ENCODE data around the gene ROR1.

The ROR1 gene

GRCh38 chr1:63731117-63732043, 42.4 kb upstream of the ROR1 start:
- TF ChIP-seq, protein P1, sequence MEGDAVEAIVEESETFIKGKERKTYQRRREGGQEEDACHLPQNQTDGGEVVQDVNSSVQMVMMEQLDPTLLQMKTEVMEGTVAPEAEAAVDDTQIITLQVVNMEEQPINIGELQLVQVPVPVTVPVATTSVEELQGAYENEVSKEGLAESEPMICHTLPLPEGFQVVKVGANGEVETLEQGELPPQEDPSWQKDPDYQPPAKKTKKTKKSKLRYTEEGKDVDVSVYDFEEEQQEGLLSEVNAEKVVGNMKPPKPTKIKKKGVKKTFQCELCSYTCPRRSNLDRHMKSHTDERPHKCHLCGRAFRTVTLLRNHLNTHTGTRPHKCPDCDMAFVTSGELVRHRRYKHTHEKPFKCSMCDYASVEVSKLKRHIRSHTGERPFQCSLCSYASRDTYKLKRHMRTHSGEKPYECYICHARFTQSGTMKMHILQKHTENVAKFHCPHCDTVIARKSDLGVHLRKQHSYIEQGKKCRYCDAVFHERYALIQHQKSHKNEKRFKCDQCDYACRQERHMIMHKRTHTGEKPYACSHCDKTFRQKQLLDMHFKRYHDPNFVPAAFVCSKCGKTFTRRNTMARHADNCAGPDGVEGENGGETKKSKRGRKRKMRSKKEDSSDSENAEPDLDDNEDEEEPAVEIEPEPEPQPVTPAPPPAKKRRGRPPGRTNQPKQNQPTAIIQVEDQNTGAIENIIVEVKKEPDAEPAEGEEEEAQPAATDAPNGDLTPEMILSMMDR (IDR thresholded peaks at IDR 0.05; ENCODE audit: insufficient read depth, low read length, poor library complexity, severe bottlenecking), result no peak
- H3K36me3 ChIP-seq (ENCODE audit: control insufficient read depth, insufficient read depth, low read length), result no peaks in the 10 kb centered on the region
- no peak overlapping the region for H3K4me3 ChIP-seq (replicated peaks; ENCODE audit: low read depth, low read length)
- peaks cover 2% of the 10 kb centered on the region; the same call in 1 of the 2 replicates for H3K27me3 ChIP-seq (replicated peaks; ENCODE audit: control insufficient read depth, insufficient read depth, low read length)
- DNase-seq (ENCODE audit: extremely low read depth, insufficient read length), result no peak

DNA sequence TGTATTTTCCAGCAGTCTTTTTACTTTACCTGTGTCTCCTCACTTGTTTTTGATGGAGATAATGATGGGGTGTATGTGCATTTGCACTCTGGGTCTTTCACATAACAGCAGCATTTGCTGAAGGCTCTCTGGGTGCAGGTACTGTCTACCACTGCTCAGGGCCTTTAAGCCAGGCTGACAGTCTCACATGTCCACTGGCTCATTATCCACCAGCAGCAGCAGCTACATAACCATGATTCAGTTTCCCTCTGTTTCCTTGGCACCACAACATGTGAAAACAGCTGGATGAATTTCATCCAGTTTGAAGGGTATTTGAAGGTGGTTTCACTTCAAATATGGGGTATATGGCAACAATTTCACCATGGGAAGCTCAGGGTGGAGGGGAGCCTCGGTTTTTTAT, 41.2 kb upstream of the ROR1 start:
- peaks cover 2% of the 10 kb centered on the region; the same call in 1 of the 2 replicates for H3K27me3 ChIP-seq (replicated peaks; ENCODE audit: control insufficient read depth, insufficient read depth, low read length)
- no peak for DNase-seq (ENCODE audit: extremely low read depth, insufficient read length)
- no peaks in the 10 kb centered on the region for H3K36me3 ChIP-seq (ENCODE audit: control insufficient read depth, insufficient read depth, low read length)
- TF ChIP-seq, protein P1 (IDR thresholded peaks at IDR 0.05; ENCODE audit: insufficient read depth, low read length, poor library complexity, severe bottlenecking), result no peak
- H3K4me3 ChIP-seq (replicated peaks; ENCODE audit: low read depth, low read length), result no peak overlapping the region

DNA sequence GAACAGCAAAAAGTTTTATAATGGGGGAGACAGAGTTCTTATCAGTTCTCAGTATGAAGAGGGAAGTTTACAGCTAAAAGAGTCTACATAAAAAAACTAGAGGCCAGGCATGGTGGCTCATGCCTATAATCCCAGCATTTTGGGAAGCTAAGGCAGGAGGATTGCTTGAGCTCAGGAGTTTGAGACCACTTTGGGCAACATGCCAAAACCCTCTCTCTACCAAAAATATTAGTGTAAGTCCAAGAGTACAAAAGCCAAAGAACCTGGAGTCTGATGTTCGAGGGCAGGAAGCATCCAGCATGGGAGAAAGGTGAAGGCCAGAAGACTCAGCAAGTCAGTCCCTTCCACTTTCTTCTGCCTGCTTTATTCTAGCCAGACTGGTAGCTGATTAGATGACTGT, 35.0 kb upstream of the ROR1 start:
- TF ChIP-seq, protein P1 (IDR thresholded peaks at IDR 0.05; ENCODE audit: insufficient read depth, low read length, poor library complexity, severe bottlenecking), result no peak
- H3K4me3 ChIP-seq (replicated peaks; ENCODE audit: low read depth, low read length), result no peak overlapping the region
- DNase-seq (ENCODE audit: extremely low read depth, insufficient read length), result no peak
- H3K27me3 ChIP-seq (replicated peaks; ENCODE audit: control insufficient read depth, insufficient read depth, low read length), result no peaks in the 10 kb centered on the region
- no peaks in the 10 kb centered on the region for H3K36me3 ChIP-seq (ENCODE audit: control insufficient read depth, insufficient read depth, low read length)

- Histone ChIP-seq H3K27me3 (replicated peaks; ENCODE audit: control insufficient read depth, insufficient read depth, low read length) (no peaks in the 10 kb centered on the region), H3K36me3 (ENCODE audit: control insufficient read depth, insufficient read depth, low read length) (no peaks in the 10 kb centered on the region), H3K4me3 (replicated peaks; ENCODE audit: low read depth, low read length) (no peak overlapping the region)
- TF ChIP-seq, protein P1 (IDR thresholded peaks at IDR 0.05; ENCODE audit: insufficient read depth, low read length, poor library complexity, severe bottlenecking), result no peak
- no peak for DNase-seq (ENCODE audit: extremely low read depth, insufficient read length)
Observed at GRCh38 chr1:63739452-63739851, 34.4 kb upstream of the ROR1 start.

- no peak overlapping the region for H3K4me3 ChIP-seq (replicated peaks; ENCODE audit: low read depth, low read length)
- H3K36me3 ChIP-seq (ENCODE audit: control insufficient read depth, insufficient read depth, low read length), result no peaks in the 10 kb centered on the region
- no peaks in the 10 kb centered on the region for H3K27me3 ChIP-seq (replicated peaks; ENCODE audit: control insufficient read depth, insufficient read depth, low read length)
- DNase-seq (ENCODE audit: extremely low read depth, insufficient read length), result no peak
- TF ChIP-seq, protein P1 (IDR thresholded peaks at IDR 0.05; ENCODE audit: insufficient read depth, low read length, poor library complexity, severe bottlenecking), result no peak
Observed at GRCh38 chr1:63740432-63740831, 33.4 kb upstream of the ROR1 start.

Measured in GM06990 (cell line).